Body of pancreas (tissue), 4 donors: ENCODE measurements around the gene KRT10.

Source experiments
- POLR2A ChIP-seq, 3 donors: fragments of 450-650 bp; IDR thresholded peaks; one replicate each; pipeline ENCODE4 v1.6.1; 2016; ENCODE audit warnings: antibody characterized with exemption in 3 of 3, mild to moderate bottlenecking in 2 of 3
- TF ChIP-seq, protein P1 (sequence below), 7 experiments: fragments of 450-650 bp in 4 of 7; fragments of 200-600 bp in 3 of 7; sonication (generic) in 3 of 7; IDR thresholded peaks; one replicate each; pipeline ENCODE4 v1.5.1; 2016 to 2019; ENCODE audit warnings: antibody characterized with exemption in 7 of 7

DNA sequence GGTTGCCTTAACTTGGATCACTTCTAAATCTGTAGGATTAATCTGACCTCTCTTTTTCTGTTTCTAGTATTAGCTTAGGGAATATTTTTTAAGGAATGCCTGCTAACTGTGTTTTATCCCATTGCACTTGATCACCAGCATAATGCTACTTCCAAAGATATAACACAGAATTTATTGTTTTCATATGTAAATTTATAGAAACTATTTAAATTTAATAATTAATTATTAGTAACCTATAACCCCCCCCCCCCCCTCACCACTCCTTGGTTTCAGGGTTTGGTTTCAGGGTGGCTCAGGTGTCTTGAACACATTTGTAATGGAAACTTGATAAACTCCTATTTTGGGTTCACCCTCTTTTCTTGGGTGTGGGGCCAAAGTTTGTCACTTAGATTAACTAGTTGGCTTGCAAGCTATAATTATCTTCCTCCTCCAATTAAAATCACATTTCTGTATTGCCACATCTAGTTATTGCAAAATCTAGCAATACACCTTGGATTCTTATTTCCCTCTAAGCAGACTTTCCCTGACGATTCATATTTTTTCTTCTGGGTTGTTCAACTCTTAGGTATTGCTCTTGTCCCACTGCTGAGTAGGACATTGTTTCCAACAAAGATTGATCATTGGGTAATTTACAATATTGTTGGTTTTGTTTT lies 26.3 kb upstream of the KRT10 start:
- TF ChIP-seq, protein P1, sequence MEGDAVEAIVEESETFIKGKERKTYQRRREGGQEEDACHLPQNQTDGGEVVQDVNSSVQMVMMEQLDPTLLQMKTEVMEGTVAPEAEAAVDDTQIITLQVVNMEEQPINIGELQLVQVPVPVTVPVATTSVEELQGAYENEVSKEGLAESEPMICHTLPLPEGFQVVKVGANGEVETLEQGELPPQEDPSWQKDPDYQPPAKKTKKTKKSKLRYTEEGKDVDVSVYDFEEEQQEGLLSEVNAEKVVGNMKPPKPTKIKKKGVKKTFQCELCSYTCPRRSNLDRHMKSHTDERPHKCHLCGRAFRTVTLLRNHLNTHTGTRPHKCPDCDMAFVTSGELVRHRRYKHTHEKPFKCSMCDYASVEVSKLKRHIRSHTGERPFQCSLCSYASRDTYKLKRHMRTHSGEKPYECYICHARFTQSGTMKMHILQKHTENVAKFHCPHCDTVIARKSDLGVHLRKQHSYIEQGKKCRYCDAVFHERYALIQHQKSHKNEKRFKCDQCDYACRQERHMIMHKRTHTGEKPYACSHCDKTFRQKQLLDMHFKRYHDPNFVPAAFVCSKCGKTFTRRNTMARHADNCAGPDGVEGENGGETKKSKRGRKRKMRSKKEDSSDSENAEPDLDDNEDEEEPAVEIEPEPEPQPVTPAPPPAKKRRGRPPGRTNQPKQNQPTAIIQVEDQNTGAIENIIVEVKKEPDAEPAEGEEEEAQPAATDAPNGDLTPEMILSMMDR (IDR thresholded peaks at IDR 0.05) = no peak
- no peak for TF ChIP-seq POLR2A (IDR thresholded peaks at IDR 0.05)
